OCI-LY1 (cell line): ENCODE data around the gene GULP1.

Experiments
- CTCF ChIP-seq: fragments of 200-600 bp; sonication (generic), shearing (Covaris generic); IDR thresholded peaks from 2 replicates; pipeline ENCODE4 v1.5.1; 2017; ENCODE audit warnings: mild to moderate bottlenecking, antibody characterized with exemption, low read length, moderate library complexity, mixed read lengths
- EZH2 ChIP-seq: fragments of 200-600 bp; sonication (generic), shearing (Covaris generic); IDR thresholded peaks from 2 replicates; pipeline ENCODE4 v1.8.0; 2017; ENCODE audit warnings: borderline replicate concordance, mixed run types, mild to moderate bottlenecking, antibody characterized with exemption, low read length, moderate library complexity, mixed read lengths

DNA sequence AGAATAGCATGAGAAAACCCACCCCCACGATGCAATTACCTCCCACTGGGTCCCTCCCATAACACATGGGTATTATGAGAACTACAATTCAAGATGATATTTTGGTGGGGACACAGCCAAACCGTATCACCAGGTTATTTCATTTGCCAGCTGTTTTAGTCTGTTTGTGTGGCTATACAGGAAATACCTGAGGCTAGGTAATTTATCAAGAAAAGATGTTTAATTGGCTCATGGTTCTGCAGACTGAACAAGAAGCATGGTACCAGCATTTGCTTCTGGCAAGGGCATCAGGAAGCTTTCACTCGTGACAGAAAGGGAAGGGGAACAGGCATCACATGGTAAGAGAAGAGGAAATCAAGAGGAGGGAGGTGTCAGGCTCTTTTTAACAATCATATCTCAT lies 329.2 kb downstream of the GULP1 start:
- TF ChIP-seq CTCF: no peak
- TF ChIP-seq EZH2: no peak
